A673 (cell line): ENCODE results near the gene TRUB2.

Source experiments
- CTCF ChIP-seq: fragments of 300-800, 200-600 bp; sonication (generic); conservative IDR thresholded peaks from 2 replicates; pipeline ENCODE4 v1.5.1; 2017; ENCODE audit warnings: low read depth, mild to moderate bottlenecking, antibody characterized with exemption, low read length, moderate library complexity, mixed read lengths
- EZH2 ChIP-seq: fragments of 200-600 bp; sonication (generic); IDR thresholded peaks from 2 replicates; pipeline ENCODE4 v1.6.1; 2017; ENCODE audit warnings: borderline replicate concordance, low read depth, mild to moderate bottlenecking, mixed read lengths, antibody characterized with exemption, low read length; ENCODE audit not compliant: poor library complexity, severe bottlenecking

- TF ChIP-seq CTCF = no peak
- no peak for TF ChIP-seq EZH2
These were observed 306 bp downstream of the TRUB2 start for GRCh38 chr9:128321879-128322403.
